Effector memory CD8-positive, alpha-beta T cell (primary cell): ENCODE results near the gene EIF4EBP3.

ENCODE experiments used
- ATAC-seq: fragments of 150-1000 bp; cut with Tn5 transposase; replicated peaks from 2 replicates; pipeline ENCODE4 v1.10.0; 2021; ENCODE audit warnings: mild to moderate bottlenecking, moderate library complexity
- DNase-seq, 3 experiments: peaks; one replicate each; pipeline ENCODE4 v3.0.0; 2021
- H3K27ac Mint-ChIP-seq, 2 donors: one replicate each; pipeline ENCODE4 v1.8.0; 2022; ENCODE audit warnings: mild to moderate bottlenecking in 2 of 2, mixed read lengths in 2 of 2, moderate library complexity in 2 of 2
- H3K27me3 Mint-ChIP-seq, 2 donors: one replicate each; pipeline ENCODE4 v1.8.0; 2022; ENCODE audit warnings: mixed read lengths in 2 of 2
- H3K36me3 Mint-ChIP-seq: one replicate; pipeline ENCODE4 v1.8.0; 2022; ENCODE audit warnings: mild to moderate bottlenecking, moderate library complexity, mixed read lengths; ENCODE audit not compliant: insufficient read depth
- H3K4me1 Mint-ChIP-seq, 2 donors: one replicate each; pipeline ENCODE4 v1.8.0; 2022; ENCODE audit warnings: low read depth in 2 of 2, mixed read lengths in 2 of 2
- H3K4me3 Mint-ChIP-seq, 2 donors: one replicate each; pipeline ENCODE4 v1.8.0; 2022; ENCODE audit warnings: mild to moderate bottlenecking in 2 of 2, mixed read lengths in 2 of 2, moderate library complexity in 2 of 2
- H3K9me3 Mint-ChIP-seq, 2 donors: one replicate each; pipeline ENCODE4 v1.8.0; 2022; ENCODE audit warnings: mixed read lengths in 2 of 2
- total RNA-seq, 9 experiments: gene quantifications; one replicate each; lab custom pipeline; 2026; lab: John Stamatoyannopoulos, UW

EIF4EBP3 gene
- total RNA-seq: 0 to 0.68 (median 0.30) reads per million in 9 experiments

GRCh38 chr5:140547508-140548299 lies at the start of gene EIF4EBP3:
Gene EIF4EBP3, plus strand, starts transcription at chr5:140547662. Its CDS starts 76 bp downstream, at chr5:140547738.
- peaks cover 59% of the 10 kb centered on the region for H3K36me3 Mint-ChIP-seq
- peak within 1 kb of the TSS; percentile 87 to 91 for H3K27ac Mint-ChIP-seq
- ATAC-seq: peak; percentile 98
- peaks cover 9 to 30% of the 10 kb centered on the region in 2 donors for H3K4me1 Mint-ChIP-seq
- DNase-seq: peak; percentile 81 to 85 (median 82)
- peak within 1 kb of the TSS; percentile 70 to 83 for H3K4me3 Mint-ChIP-seq
- H3K27me3 Mint-ChIP-seq: no peaks in the 10 kb centered on the region
- no peaks in the 10 kb centered on the region for H3K9me3 Mint-ChIP-seq

- DNase-seq (no peak), ATAC-seq (no peak)
- Mint-ChIP-seq H3K4me1 (peaks cover 4 to 15% of the 10 kb centered on the region in 2 donors), H3K27me3 (no peaks in the 10 kb centered on the region), H3K27ac (no peak overlapping the region), H3K36me3 (peaks cover 37% of the 10 kb centered on the region), H3K4me3 (no peak overlapping the region), H3K9me3 (no peaks in the 10 kb centered on the region)
Measured at GRCh38 chr5:140497897-140498296, 49.6 kb upstream of the EIF4EBP3 start.

GRCh38 chr5:140498591-140498990 lies 48.9 kb upstream of the EIF4EBP3 start:
- no peak for DNase-seq
- peaks cover 38% of the 10 kb centered on the region for H3K36me3 Mint-ChIP-seq
- H3K4me1 Mint-ChIP-seq: peaks cover 4 to 15% of the 10 kb centered on the region in 2 donors
- H3K27ac Mint-ChIP-seq: no peak overlapping the region
- H3K9me3 Mint-ChIP-seq: no peaks in the 10 kb centered on the region
- H3K27me3 Mint-ChIP-seq: no peaks in the 10 kb centered on the region
- no peak overlapping the region for H3K4me3 Mint-ChIP-seq
- no peak for ATAC-seq

- no peak for DNase-seq
- Mint-ChIP-seq H3K36me3 (peaks cover 58% of the 10 kb centered on the region), H3K4me3 (no peak overlapping the region), H3K27ac (no peak overlapping the region), H3K27me3 (no peaks in the 10 kb centered on the region), H3K9me3 (no peaks in the 10 kb centered on the region), H3K4me1 (peaks cover 4 to 5% of the 10 kb centered on the region in 2 donors)
- ATAC-seq: no peak
Measured at GRCh38 chr5:140502834-140503233, 44.6 kb upstream of the EIF4EBP3 start.

GRCh38 chr5:140509898-140510297 lies 37.6 kb upstream of the EIF4EBP3 start:
- no peak overlapping the region for H3K27ac Mint-ChIP-seq

GRCh38 chr5:140513124-140513523 lies 34.3 kb upstream of the EIF4EBP3 start:
- ATAC-seq (no peak), DNase-seq (no peak)
- Mint-ChIP-seq H3K36me3 (peaks cover 65% of the 10 kb centered on the region), H3K4me1 (peaks cover 0 to 5% of the 10 kb centered on the region in 2 donors), H3K27me3 (no peaks in the 10 kb centered on the region), H3K27ac (peak overlapping the region in 1 of 2 donors; percentile 28), H3K4me3 (no peak overlapping the region), H3K9me3 (no peaks in the 10 kb centered on the region)

More at GRCh38 chr5:140509898-140510297, 37.6 kb upstream of the EIF4EBP3 start:
- DNase-seq: no peak
- no peak overlapping the region for H3K4me3 Mint-ChIP-seq
- H3K36me3 Mint-ChIP-seq: peaks cover 86% of the 10 kb centered on the region
- no peaks in the 10 kb centered on the region for H3K27me3 Mint-ChIP-seq
- no peaks in the 10 kb centered on the region for H3K9me3 Mint-ChIP-seq
- ATAC-seq: no peak
- H3K4me1 Mint-ChIP-seq: peaks cover 0 to 5% of the 10 kb centered on the region in 2 donors

- H3K27me3 Mint-ChIP-seq: no peaks in the 10 kb centered on the region
- DNase-seq: no peak
- no peak for ATAC-seq
- no peak overlapping the region for H3K4me3 Mint-ChIP-seq
- peak overlapping the region in 1 of 2 donors; percentile 57 for H3K27ac Mint-ChIP-seq
- peaks cover 62% of the 10 kb centered on the region for H3K36me3 Mint-ChIP-seq
- H3K9me3 Mint-ChIP-seq: no peaks in the 10 kb centered on the region
- peaks cover under 1 to 2% of the 10 kb centered on the region in 2 donors for H3K4me1 Mint-ChIP-seq
Measured at GRCh38 chr5:140524003-140524402, 23.5 kb upstream of the EIF4EBP3 start.

GRCh38 chr5:140540227-140540626 lies 7.2 kb upstream of the EIF4EBP3 start:
- Mint-ChIP-seq H3K36me3 (peaks cover 75% of the 10 kb centered on the region), H3K9me3 (no peaks in the 10 kb centered on the region), H3K4me3 (no peak overlapping the region), H3K27me3 (no peaks in the 10 kb centered on the region), H3K4me1 (no peaks in the 10 kb centered on the region), H3K27ac (no peak overlapping the region)
- DNase-seq: no peak
- ATAC-seq: no peak

- Mint-ChIP-seq H3K36me3 (peaks cover 70% of the 10 kb centered on the region), H3K4me1 (peaks cover 1 to 5% of the 10 kb centered on the region in 2 donors), H3K9me3 (no peaks in the 10 kb centered on the region), H3K27me3 (no peaks in the 10 kb centered on the region), H3K27ac (no peak overlapping the region), H3K4me3 (no peak overlapping the region)
- ATAC-seq (no peak), DNase-seq (no peak)
Measured at GRCh38 chr5:140542972-140543371, 4.5 kb upstream of the EIF4EBP3 start.

- no peak overlapping the region for H3K4me3 Mint-ChIP-seq
- no peaks in the 10 kb centered on the region for H3K27me3 Mint-ChIP-seq
- H3K4me1 Mint-ChIP-seq: peaks cover 9 to 20% of the 10 kb centered on the region in 2 donors
- no peaks in the 10 kb centered on the region for H3K9me3 Mint-ChIP-seq
- peaks cover 63% of the 10 kb centered on the region for H3K36me3 Mint-ChIP-seq
- DNase-seq (no peak), ATAC-seq (no peak)
- no peak overlapping the region for H3K27ac Mint-ChIP-seq
Measured at GRCh38 chr5:140544986-140545385, 2.5 kb upstream of the EIF4EBP3 start.

- Mint-ChIP-seq H3K27me3 (no peaks in the 10 kb centered on the region), H3K4me1 (peaks cover 9 to 22% of the 10 kb centered on the region in 2 donors), H3K27ac (peak overlapping the region; percentile 87 to 91), H3K4me3 (no peak overlapping the region), H3K36me3 (peaks cover 64% of the 10 kb centered on the region), H3K9me3 (no peaks in the 10 kb centered on the region)
- DNase-seq: no peak
- no peak for ATAC-seq
Measured at GRCh38 chr5:140545606-140546005, 1.9 kb upstream of the EIF4EBP3 start.

- peaks cover 63% of the 10 kb centered on the region for H3K36me3 Mint-ChIP-seq
- no peaks in the 10 kb centered on the region for H3K27me3 Mint-ChIP-seq
- DNase-seq (no peak), ATAC-seq (no peak)
- H3K9me3 Mint-ChIP-seq: no peaks in the 10 kb centered on the region
- H3K4me3 Mint-ChIP-seq: peak overlapping the region; percentile 70 to 83
- peak overlapping the region; percentile 87 to 91 for H3K27ac Mint-ChIP-seq
- peaks cover 9 to 30% of the 10 kb centered on the region in 2 donors for H3K4me1 Mint-ChIP-seq
Measured at GRCh38 chr5:140546851-140547507, 483 bp upstream of the EIF4EBP3 start.

GRCh38 chr5:140548300-140548688 lies 832 bp downstream of the EIF4EBP3 start:
- no peak for ATAC-seq
- Mint-ChIP-seq H3K9me3 (no peaks in the 10 kb centered on the region), H3K4me1 (peaks cover 14 to 36% of the 10 kb centered on the region in 2 donors), H3K27ac (peak overlapping the region; percentile 87 to 91), H3K27me3 (no peaks in the 10 kb centered on the region), H3K36me3 (peaks cover 56% of the 10 kb centered on the region), H3K4me3 (peak overlapping the region; percentile 70 to 83)
- DNase-seq: no peak
